ENCODE data around the gene ARHGEF39.
"Not testable (repeated sequence)": the region's sequence is repeated elsewhere in the genome, so short reads cannot be mapped to it uniquely, and the experiment has no call there.

The ARHGEF39 gene

DNA sequence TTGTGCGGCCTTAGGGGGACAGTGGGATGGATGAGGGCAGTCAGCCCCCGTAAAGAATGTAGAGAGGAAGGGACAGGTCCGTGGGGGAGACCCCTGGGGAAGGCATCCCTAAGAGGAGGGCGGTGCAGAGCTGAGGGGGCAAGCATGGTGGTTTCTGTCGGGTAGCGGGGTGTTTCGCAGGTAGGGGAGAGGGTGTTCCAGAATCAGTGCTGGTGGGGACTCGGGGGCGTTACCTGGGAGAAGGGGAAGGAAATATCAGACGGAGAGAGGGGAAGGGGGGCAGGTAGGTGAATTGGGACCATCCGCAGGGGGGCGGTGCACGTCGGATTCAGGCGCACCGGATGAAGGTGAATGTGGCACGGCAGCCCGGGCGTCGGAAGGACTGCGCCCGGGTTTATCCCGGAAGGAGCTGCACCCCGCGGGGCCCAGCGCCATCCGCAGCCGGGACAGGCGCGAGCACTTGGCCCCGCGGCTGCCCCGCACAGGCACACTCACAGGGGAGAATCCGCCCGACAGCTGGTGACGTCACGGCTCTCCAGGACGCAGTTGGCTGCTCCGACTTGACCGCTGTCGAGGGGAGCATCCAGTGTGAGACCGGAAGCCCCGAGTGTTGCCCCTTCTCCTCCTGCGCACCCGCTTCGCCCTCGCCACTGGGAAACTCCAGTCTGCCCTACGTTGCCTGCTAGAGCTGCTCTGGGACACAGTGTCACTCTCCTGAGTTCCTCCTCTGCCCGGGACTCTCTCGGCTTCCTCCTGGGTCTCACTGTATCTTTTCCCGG lies 48.1 kb downstream of the ARHGEF39 start:
- no peak for DNase-seq

DNA sequence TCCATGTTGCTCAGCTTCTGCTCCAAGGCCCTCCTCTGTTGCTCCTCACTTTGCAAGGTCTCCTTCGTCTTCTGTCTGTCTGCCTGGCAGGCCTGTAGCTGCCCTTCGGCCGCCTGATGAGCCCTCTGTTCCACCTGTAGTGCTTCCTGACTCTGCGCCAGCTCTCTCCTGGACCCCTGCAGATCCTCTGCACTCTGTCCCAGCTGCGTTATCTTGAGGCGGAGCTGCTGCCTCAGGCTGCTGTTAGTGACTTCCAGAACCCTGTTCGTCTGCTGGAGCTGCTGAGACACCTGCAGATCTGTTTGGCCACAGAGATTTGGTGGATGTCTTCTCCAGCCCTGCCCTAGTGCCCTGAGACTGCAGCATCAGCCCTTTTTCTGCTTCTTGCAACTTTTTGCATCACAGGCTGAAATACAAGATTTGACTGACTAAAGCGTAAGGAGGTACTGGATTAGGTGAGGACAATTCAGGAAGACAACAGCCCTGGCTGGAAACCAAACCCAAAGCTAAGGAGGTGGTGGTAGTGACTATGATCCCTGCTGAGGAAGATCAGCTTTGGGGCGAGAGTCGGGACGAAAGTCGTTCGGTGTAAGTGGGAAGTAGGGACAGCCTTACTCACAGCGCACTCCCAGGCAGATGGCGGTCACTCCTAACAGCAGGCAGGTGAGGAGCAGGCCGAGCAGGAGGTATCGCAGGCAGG lies 48.9 kb downstream of the ARHGEF39 start:
- no peak for DNase-seq

DNA sequence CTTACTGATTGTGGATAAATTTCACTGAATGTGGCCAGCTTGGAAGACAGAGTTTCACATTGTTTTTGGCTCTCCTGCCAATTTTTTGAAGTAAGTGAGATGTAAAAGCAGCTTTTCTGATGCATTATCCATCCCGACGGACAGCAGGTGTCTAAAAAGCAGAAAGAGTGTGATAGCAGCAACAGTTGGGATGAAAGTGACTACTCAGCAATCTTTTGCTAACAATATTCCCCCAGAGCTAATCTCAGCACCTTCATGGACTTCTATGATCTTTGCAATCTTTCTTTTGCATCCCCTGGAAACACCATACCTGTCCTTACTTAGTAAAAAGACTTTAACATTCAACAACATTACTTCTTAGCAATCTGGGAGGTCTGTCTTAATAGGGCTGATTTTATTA lies 52.2 kb downstream of the ARHGEF39 start:
- DNase-seq, result no peak

DNA sequence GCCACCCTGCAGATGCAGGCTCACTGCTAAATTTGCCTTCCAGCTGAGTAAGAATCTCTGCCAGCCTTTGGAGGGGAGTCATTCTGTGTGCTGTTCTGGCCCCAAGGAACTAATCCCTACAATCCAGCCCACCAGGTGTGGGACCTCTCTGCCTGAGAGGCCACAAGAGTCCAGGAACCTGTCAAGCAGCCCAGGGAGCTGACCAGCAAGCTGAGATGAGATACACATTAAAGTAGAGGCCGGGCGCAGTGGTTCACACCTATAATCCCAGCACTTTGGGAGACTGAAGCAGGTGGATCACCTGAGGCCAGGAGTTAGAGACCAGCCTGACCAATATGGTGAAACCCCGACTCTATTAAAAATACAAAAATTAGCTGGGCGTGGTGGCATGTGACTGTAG lies 52.9 kb downstream of the ARHGEF39 start:
- DNase-seq, result not testable (repeated sequence)

DNA sequence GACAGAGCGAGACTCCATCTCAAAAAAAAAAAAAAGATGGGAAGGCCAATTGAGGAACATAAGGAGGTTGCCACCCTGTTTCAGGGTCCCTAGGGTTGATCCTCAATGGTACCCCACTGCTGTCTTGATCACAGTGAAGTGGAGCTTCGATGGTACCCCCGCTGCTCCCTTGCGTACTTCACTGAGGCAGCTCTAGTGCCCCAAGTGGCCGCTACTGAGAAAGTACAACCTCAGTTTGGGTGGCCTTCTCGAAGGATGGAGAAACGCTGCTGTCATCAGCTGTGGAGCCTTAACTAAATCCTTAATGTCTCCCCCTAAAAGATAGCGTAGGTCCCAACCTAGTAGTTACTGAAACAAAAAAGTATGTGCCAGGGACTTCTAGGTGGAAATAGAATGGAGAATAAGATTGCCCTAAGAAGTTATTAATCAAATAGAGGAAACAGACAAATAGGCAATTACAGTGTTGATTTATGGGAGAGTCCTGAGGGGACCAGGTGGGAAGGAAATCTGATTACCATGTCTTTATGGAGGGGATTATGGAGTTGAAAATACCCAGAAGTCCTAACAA lies 53.7 kb downstream of the ARHGEF39 start:
- DNase-seq, result no peak

DNA sequence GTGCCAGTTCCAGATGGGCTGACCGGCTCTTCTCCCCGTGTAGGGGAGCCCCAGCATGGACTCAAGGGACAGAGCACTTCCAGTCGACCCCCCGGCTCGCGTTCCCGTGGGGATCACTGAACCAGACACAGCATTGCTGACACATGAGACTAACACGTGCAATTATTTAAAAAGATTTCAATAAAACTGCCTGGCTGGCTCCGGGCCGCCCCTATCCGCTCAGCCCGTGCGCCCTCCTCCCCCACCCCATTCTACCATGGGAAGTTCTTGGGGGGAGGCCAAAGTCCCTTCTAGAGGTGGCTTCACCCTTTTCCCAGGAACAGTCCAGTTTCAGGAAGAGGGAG lies 55.2 kb downstream of the ARHGEF39 start:
- no peak for DNase-seq
